Urothelium cell line (cell line): ENCODE data around the gene KIF21B.

Experiments used
- DNase-seq: peaks from one replicate; pipeline ENCODE4 v3.0.0; 2011; ENCODE audit warnings: low spot score, mixed read lengths
- FAIRE-seq: peaks from 2 replicates; lab custom pipeline; 2011; peaks lifted over from hg19 to GRCh38; lab: Jason Lieb, UNC

KIF21B gene, protein sequence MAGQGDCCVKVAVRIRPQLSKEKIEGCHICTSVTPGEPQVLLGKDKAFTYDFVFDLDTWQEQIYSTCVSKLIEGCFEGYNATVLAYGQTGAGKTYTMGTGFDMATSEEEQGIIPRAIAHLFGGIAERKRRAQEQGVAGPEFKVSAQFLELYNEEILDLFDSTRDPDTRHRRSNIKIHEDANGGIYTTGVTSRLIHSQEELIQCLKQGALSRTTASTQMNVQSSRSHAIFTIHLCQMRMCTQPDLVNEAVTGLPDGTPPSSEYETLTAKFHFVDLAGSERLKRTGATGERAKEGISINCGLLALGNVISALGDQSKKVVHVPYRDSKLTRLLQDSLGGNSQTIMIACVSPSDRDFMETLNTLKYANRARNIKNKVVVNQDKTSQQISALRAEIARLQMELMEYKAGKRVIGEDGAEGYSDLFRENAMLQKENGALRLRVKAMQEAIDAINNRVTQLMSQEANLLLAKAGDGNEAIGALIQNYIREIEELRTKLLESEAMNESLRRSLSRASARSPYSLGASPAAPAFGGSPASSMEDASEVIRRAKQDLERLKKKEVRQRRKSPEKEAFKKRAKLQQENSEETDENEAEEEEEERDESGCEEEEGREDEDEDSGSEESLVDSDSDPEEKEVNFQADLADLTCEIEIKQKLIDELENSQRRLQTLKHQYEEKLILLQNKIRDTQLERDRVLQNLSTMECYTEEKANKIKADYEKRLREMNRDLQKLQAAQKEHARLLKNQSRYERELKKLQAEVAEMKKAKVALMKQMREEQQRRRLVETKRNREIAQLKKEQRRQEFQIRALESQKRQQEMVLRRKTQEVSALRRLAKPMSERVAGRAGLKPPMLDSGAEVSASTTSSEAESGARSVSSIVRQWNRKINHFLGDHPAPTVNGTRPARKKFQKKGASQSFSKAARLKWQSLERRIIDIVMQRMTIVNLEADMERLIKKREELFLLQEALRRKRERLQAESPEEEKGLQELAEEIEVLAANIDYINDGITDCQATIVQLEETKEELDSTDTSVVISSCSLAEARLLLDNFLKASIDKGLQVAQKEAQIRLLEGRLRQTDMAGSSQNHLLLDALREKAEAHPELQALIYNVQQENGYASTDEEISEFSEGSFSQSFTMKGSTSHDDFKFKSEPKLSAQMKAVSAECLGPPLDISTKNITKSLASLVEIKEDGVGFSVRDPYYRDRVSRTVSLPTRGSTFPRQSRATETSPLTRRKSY (N-terminal part only)

DNA sequence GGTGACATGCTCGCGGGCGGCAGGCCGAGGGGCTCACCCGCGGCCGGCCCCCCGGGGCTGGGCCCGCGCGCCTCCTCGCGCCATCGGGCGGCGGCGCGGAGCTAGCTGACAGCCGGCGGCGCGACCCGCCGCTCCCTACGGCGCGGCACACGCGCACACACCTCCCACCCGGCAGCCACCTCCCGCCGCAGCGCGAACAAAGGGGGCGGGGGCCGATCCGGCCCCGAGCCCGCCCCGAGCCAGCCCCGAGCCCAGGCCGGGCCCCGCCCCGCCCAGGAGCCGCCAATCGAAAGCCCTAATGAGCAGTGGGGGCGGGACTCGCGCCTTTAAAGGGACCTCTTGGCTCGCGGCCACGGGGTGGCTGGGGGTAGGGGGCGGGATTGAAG is at the start of gene KIF21B:
KIF21B (minus strand) TSS at position 198 of the 386 bp plus-strand sequence. CDS start 331 bp downstream, outside the sequence.
- no peak for FAIRE-seq
- DNase-seq: peak; percentile 96

DNA sequence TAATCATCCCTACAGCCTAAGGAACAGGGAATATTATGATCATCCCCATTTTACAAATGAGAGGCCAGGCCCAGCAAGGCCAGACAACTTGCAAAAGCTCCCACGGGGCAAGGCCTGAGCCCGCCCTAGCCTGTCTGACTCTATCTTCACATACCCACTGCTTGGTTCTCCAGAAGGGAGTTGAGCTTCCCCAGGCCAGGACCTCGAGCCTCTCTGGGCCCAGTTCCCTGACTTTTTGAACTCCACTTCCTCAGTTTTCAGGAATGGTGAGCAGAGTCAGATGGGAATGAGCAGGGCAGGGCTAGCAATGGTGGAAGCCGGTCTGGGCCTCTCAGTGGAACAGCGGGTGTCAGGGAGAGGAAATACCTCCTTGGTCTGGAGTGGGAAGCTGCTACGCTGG is 49.4 kb upstream of the KIF21B start:
- DNase-seq (no peak), FAIRE-seq (no peak)

DNA sequence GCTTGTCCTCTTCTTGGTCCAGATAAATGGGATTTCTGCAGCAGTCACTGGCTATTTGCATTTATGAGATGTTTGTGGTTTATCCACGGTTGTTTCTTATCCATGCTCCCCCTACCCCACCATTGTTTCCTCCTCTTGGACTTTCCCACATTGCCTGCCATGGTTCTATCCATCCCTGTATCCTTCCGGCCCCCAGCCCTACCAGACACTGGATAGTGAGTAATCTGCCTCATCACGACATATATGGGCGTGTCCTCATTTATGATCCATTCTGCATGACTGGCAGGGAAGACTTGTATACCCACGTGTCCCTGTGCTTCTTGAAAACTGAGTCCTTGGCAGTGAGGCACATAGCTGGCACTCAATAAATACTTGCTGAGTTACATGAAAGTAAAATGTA is 48.6 kb upstream of the KIF21B start:
- DNase-seq (no peak), FAIRE-seq (no peak)

DNA sequence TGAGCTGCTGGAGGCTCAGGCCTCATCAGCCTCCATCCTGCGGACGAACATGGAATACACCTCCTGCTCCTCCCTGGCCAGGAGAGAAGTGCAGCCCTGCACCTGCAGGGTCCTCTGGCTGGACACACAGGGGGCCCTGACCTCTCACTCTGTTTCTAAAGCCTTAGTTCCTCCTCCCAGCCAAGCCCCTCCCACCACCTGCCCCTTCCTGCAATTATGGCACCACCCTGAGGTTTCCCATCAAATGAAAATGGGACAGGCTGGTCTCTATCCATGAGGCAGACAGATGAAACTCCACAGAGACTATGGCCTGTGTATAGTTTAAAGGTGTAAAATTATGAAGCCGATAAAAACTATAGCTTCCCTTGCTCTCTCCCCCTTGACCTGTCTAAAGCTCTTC is 46.1 kb upstream of the KIF21B start:
- no peak for FAIRE-seq
- DNase-seq: no peak

DNA sequence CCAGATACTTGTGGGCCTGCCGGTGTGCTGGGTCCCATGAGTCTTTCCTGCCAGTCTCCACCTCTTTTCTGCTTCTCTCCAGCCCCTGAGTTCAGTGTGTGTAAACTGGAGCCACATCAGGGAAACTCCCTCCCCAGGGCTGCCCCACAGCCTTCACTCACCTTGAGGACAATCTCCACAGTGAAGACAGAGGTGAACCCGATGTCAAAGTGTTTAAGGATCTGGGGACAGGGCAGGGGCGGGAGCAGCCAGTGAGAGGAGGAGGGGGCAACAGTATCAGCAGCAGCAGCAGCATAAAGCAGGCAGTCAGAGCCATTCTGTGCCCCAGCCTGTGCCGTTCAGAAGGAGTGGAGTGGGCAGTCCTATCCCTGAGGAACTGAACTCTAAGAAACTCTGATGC is 45.5 kb upstream of the KIF21B start:
- DNase-seq: no peak
- no peak for FAIRE-seq

DNA sequence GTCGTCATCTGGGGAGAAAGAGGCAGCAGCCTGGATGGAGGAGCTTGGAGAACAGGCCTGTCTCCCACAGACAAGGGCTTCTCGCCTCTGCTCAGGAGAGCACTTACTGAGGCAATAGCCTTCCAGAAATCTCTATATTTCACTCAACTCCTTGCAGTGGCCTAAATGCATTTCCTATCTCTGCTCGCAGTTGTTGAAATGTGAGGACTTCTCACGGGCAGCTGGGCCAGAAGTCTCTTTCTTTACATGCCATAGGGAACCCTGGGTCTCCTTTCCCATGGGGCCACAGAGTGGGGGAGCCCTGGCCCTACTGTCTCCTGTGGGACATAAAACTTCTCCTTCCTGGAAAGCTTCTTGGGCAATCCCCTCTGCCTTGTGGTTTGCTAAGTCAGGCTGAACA is 43.5 kb upstream of the KIF21B start:
- DNase-seq (no peak), FAIRE-seq (no peak)

DNA sequence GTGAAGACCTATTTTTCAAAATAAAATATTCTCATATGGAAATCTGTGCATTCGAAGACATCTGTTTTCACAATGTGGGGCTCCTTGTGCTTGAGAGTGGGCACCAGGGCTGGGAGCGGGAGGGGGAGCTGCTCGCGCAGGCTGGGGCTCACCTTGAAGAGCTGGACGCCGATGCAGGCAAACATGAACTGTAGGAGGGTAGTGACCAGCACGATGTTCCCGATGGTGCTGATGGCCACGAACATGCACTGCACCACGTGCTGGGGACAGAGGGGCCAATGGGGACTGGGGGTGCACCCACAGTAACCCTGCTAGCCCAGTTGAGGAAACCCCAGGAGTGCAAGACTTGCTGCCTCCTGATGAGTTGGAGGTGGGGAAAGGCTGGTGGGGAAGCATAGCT is 42.2 kb upstream of the KIF21B start:
- no peak for FAIRE-seq
- DNase-seq: no peak

DNA sequence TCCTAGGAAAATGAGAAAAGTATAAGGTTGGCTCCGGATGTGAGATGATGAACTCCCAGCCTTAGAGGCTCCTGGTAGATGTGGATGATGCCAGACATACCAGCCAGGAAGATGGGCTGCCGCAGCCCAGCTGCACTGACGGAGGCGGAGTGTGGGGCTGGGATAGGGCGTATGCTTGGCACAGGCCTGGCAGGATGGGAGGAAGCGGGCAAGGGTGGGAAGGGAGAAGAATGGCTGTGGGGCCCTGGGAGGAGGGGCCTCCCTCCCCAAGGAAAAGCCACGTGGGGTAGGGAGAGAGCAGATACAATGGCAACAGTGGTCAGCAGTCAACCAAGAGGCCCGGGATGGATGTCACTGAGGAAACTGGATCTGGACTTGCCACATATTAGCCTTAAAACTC is 41.3 kb upstream of the KIF21B start:
- no peak for DNase-seq
- FAIRE-seq: no peak

DNA sequence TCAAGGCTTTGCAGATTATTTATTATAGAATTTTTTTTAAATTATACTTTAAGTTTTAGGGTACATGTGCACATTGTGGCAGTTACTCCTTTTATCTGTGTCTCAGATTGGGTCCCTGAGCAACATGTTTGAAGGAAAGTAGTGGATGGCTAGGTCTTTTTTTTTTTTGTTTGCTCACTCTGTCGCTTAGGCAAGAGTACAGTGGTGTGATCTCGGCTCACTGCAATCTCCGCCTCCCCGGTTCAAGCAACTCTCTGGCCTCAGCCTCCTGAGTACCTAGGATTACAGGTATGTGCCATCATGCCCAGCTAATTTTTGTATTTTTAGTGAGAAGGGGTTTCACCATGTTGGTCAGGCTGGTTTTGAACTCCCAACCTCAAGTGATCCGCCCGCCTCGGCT is 39.6 kb upstream of the KIF21B start:
- DNase-seq: no peak
- no peak for FAIRE-seq

DNA sequence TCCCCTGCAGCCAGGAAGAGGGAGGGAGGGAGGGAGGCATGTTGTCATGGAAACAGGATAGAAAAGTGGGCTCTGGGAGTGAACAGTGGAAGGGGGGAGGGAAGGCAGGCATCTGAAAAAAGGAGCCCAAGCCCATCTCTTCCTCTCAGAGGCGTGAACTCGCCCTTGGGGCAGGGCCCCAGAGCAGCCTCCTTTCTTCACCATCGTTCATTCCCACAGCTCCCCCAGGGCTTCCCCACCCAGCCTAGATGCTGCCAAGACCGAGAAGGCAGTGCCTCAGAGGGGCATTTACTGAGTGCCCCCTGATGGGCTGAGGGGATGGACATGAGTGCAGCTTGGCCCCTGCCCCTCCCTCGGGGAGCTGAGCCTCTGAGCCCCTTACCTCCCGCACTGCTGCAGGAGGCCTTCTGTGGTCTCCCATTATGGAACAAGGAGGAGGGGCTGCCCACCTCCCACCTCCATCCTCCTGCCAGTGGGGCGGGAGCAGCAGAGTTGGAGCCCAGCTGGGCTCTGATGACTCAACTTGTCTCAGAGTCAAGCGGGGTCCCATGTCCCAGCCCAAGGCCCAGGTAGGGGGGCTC is 39.1 kb upstream of the KIF21B start:
- no peak for DNase-seq

DNA sequence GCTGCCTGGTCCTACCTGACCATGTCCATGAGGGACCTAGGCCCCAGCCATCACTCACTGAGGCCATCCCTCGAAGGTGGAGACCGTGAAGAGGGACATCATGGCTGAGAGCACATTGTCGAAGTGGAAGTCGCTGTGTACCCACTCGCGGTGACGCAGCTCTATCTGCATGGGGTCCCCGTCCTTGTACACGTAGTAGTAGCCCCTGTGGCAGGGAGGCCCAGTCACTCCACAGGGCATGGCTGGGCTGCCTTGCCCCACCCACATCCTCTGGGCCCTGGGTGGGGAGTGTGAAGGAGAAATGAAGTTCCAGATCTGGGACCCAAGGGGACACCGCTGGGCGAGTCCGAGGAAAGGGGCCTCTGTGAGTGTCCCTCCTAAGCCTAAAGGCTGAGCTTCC is 38.4 kb upstream of the KIF21B start:
- DNase-seq (no peak), FAIRE-seq (no peak)

More for the DNA sequence above, 39.1 kb upstream of the KIF21B start:
- no peak for FAIRE-seq

DNA sequence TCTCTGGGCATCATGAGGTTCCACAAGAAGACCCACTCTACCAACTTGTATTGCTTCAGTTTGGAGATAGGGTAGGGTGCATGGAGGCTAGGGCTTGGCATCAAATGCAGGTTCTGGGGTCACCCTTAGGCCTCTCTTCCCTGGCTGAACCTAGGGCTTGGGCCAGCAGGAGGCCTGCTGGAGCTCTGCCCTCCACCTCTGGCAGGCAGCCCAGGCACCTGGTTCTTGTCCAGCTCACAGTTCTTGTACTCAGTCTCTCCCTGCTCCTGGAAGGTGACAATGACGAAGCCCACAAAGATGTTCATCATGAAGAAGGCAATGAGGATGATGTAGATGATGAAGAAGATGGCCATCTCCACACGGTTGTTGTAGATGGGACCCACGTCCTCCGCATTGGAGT is 37.5 kb upstream of the KIF21B start:
- FAIRE-seq (no peak), DNase-seq (no peak)

DNA sequence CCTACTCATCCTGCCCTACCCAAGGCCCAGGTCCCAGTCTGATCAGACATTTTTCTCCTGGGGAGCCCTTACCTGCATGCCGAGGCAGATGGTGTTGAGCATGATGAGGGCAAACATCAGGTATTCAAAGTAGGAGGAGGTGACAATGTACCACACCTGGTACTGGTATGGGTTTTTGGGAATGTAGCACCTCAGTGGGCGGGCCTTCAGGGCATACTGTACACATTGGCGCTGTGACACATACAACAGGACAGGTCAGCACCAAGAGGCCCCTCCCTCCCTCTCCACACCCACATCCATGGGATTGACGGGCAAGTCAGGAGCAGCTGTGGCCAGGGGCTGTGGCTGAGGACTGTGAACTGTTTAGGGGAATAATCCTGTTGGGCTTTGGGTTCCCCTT is 37.1 kb upstream of the KIF21B start:
- no peak for FAIRE-seq

DNA sequence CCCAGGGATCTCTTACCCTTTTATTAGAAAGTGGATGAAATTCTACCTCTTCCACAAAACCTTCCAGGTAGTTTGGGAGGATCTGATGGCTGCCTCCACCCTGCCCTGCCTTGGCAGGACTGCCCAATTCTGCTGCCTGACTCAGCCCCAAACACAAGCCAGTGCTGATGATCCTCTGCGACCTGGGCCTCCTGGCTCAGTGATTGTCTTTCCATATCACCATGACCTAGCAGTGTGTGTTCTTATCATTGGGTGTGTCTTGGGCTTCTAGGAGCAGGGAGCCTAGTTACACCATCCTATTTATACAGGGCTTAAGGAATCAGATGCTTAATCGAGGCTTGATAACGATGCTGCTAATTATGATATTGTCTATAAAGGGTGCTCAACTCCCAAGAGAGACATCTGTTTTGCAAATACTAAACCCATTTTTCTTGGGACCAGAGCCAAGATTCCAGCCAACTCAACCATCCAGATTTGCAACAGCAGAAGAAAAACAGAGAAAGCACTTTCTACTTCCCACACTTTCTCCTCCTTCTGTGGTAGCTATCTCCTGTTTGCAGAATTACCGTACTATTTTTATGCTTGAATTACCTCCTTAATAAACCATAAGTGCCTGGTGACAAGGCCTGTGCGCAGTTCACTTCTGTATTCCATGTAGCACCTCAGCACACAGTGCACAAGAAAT is 36.5 kb upstream of the KIF21B start:
- DNase-seq: no peak
- no peak for FAIRE-seq

More for the DNA sequence above, 37.1 kb upstream of the KIF21B start:
- no peak for DNase-seq

DNA sequence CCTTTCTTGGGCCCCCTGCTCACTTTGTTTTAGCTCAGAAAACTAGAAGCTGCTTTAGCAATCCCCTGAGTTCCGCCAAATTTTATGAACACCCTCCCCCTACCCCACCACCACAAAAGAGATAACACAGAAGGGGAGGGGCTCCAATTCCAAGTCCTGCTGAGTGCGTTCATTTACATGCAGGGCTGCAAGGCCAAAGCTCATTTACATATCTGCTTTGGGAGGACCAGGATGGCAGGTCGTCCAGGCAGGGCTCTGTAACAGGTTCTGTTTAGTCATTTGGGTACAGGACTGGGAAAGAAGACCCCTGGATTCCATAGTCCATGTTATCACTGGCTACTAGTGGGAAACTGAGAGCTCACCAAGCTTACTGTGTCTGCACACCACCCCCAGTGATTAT is 35.9 kb upstream of the KIF21B start:
- no peak for FAIRE-seq
- no peak for DNase-seq

DNA sequence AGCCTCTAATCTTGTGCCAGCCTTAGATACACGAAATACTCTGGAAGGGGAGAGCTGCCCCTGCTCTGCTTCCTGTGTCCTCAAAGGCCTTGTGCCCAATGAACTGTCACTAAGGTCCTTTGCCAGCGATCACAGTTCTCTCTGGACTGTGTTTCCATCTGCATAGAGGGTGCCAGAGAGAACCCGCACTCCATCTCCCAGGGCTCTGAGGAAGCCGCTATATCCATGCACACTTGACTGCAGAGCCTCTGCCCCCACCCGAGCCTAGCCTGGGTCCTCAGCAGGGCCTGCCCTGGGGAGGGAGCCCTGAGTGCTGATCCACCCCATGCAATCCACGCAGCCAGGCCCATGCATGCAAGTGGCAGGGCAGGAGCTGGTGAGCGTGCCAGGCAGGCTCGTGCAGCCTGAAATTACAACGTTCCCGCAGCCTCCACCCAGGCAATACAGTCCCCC is 30.6 kb upstream of the KIF21B start:
- FAIRE-seq: no peak

DNA sequence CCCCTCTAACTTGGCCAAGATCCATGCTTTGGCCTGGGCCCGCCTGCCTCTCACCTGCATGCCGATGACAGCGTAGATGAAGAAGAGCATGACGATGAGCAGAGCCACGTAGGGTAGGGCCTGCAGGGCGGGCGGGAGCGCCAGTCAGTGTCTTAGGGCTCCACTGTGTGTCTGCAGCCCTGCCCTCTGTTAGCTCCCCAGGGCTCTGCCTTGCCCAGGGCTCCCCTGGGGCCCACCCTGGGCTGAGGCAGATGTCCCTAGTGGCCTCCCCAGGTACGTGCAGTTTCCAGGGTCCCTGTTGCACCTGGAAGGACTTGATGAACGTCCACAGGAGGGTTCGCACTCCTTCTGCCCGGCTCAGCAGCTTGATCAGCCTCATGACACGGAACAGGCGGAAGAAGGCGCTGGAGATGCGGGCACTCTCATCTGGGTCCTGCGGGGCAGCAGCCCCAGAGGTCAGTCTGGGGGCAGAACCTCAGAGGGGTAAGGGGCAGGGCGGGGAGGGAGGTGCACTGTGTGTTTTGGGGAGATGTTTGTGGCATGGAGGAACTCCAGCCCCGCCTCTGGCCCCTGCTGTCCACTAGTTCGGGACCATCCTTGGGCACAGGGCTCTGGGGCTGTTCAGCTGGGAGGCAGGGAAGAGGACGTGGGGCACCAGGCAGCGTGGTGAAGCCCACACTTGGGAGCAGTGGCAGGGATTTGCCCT is 29.8 kb upstream of the KIF21B start:
- no peak for DNase-seq
- FAIRE-seq: no peak

More for the DNA sequence above, 30.6 kb upstream of the KIF21B start:
- no peak for DNase-seq

DNA sequence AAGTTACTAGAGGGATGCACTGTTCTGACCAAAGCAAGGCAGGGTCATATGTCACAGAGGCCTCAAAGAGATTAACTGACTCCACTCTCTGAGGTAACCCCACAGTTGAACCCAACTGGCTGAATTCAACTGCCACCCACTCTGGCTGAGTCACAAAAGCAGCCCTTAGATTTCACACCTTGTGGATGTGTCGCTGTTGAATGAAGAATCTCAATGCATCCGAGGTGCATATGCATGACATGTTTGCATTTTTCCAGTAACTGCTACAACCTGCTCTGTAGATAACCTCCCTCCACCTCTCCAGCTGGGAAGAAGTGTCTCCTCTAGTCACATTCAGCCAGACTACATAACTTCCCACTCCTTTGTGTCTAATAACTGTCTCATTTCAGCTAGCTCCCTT is 27.9 kb upstream of the KIF21B start:
- FAIRE-seq: peak; percentile 30
- no peak for DNase-seq

DNA sequence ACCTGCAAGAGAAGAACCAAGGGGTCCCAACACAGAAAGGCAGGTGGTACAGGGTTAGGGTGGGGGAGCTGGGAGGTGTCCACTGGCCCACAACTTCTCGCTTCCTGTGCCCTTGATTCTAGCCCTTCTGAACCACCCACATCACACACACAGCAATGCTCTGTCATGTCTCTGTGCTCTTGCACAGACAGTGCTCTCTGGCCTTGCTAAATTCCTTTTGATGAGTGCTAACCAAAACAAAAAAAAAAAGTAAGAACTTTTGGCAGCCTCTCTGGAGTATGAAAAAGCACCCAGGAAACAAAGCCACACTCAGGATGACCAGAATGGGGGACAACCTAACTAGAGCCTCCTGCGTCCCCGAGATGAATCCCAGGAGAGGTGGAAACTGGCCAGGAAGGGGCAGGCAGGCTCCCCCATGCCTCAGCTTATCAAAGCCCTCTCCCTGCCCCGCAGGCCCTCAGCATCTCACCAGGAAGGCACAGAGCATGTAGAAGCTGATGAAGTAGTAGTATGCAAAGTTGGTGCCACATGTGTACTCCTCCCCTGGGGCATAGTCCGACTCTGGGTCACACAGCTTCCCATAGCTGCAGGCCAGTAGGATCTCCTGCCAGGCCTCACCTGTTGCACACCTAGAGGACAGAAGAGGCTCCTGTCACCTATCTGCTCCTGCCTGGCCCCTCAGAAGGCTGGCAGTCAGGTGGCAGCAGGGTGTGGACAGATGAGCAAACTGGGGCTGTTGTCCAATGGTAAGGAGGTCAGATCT is 27.2 kb upstream of the KIF21B start:
- DNase-seq: no peak
- FAIRE-seq: no peak
